DND-41 (cell line): ENCODE measurements around the gene HDAC10.

ENCODE experiments used
- ATAC-seq: fragments of 200-7000 bp; cut with Tn5 transposase; 3 replicates; pipeline ENCODE4 v1.9.1; 2021; ENCODE audit warnings: low read depth; ENCODE audit not compliant: insufficient read depth
- DNase-seq: peaks from one replicate; pipeline ENCODE4 v3.0.0-alpha.2; 2020
- H2AFZ ChIP-seq: 2 replicates; pipeline ENCODE4 v1.6.0; 2012; ENCODE audit warnings: low read depth, low read length
- H3K27ac ChIP-seq: 2 replicates; pipeline ENCODE4 v1.5.1; 2012; ENCODE audit warnings: low read length, inconsistent platforms
- H3K27me3 ChIP-seq: fragments of 200-600 bp; sonication (generic); 2 replicates; pipeline ENCODE4 v1.6.0; 2012; ENCODE audit warnings: low read length, mild to moderate bottlenecking, inconsistent platforms; ENCODE audit not compliant: insufficient read depth, poor library complexity
- H3K36me3 ChIP-seq: 2 replicates; pipeline ENCODE4 v1.5.1; 2012; ENCODE audit warnings: low read length, inconsistent platforms; ENCODE audit not compliant: insufficient read depth
- H3K4me1 ChIP-seq: 2 replicates; pipeline ENCODE4 v1.5.1; 2012; ENCODE audit warnings: mild to moderate bottlenecking, low read length; ENCODE audit not compliant: insufficient read depth
- H3K4me2 ChIP-seq: 2 replicates; pipeline ENCODE4 v1.6.0; 2012; ENCODE audit warnings: mild to moderate bottlenecking, moderate library complexity, low read length, inconsistent platforms; ENCODE audit not compliant: insufficient read depth
- H3K4me3 ChIP-seq, 2 experiments: fragments of 200-600 bp in 1 of 2; shearing (Covaris generic) in 1 of 2; 2 replicates each; pipeline ENCODE4 v1.5.1; 2012 to 2016; ENCODE audit warnings: inconsistent platforms in 2 of 2, low read length in 2 of 2, mild to moderate bottlenecking in 2 of 2, low read depth in 1 of 2, moderate library complexity in 1 of 2
- H3K79me2 ChIP-seq: 2 replicates; pipeline ENCODE4 v1.6.0; 2012; ENCODE audit warnings: low read length, inconsistent platforms; ENCODE audit not compliant: insufficient read depth
- H3K9ac ChIP-seq: 2 replicates; pipeline ENCODE4 v1.6.0; 2012; ENCODE audit warnings: low read depth, mild to moderate bottlenecking, inconsistent platforms, low read length, moderate library complexity
- H3K9me3 ChIP-seq: 2 replicates; pipeline ENCODE4 v1.5.1; 2012; ENCODE audit warnings: low read length, moderate library complexity, mild to moderate bottlenecking, inconsistent platforms; ENCODE audit not compliant: insufficient read depth, severe bottlenecking
- H4K20me1 ChIP-seq: 2 replicates; pipeline ENCODE4 v1.6.0; 2012; ENCODE audit warnings: low read length; ENCODE audit not compliant: insufficient read depth
- CTCF ChIP-seq: IDR thresholded peaks from 2 replicates; pipeline ENCODE4 v1.5.1; 2012; ENCODE audit warnings: borderline replicate concordance, low read length, moderate library complexity, mild to moderate bottlenecking; ENCODE audit not compliant: poor library complexity, severe bottlenecking; ENCODE audit errors: extremely low read depth
- EZH2 ChIP-seq: IDR thresholded peaks from 3 replicates; pipeline ENCODE4 v1.6.1; 2012; ENCODE audit warnings: borderline replicate concordance, low read depth, mild to moderate bottlenecking, moderate library complexity, low read length, inconsistent platforms; ENCODE audit not compliant: severe bottlenecking

HDAC10 gene

GRCh38 chr22:50226063-50226874, 24.8 kb downstream of the HDAC10 start:
- ATAC-seq (no peak), DNase-seq (no peak)
- Histone ChIP-seq H3K27me3 (no peaks in the 10 kb centered on the region), H3K9me3 (no peaks in the 10 kb centered on the region), H3K79me2 (peaks cover 12% of the 10 kb centered on the region; the same call in 1 of the 2 replicates), H3K36me3 (peaks cover 73% of the 10 kb centered on the region), H3K9ac (no peak overlapping the region), H3K4me3 (no peak overlapping the region), H3K4me1 (no peaks in the 10 kb centered on the region), H3K4me2 (no peak overlapping the region), H4K20me1 (peaks cover 36% of the 10 kb centered on the region), H2AFZ (no peak overlapping the region), H3K27ac (no peak overlapping the region)
- TF ChIP-seq CTCF (no peak), EZH2 (no peak)

GRCh38 chr22:50225200-50225969, 25.7 kb downstream of the HDAC10 start:
- no peak overlapping the region for H3K4me2 ChIP-seq
- ATAC-seq: no peak
- no peak for DNase-seq
- no peak overlapping the region for H3K4me3 ChIP-seq
- H3K27ac ChIP-seq: no peak overlapping the region
- no peaks in the 10 kb centered on the region for H3K27me3 ChIP-seq
- H3K36me3 ChIP-seq: peaks cover 82% of the 10 kb centered on the region
- peaks cover 44% of the 10 kb centered on the region for H4K20me1 ChIP-seq
- no peak for TF ChIP-seq CTCF
- TF ChIP-seq EZH2: no peak
- no peaks in the 10 kb centered on the region for H3K4me1 ChIP-seq
- no peak overlapping the region for H3K9ac ChIP-seq
- no peak overlapping the region for H2AFZ ChIP-seq
- peaks cover 9% of the 10 kb centered on the region; the same call in 1 of the 2 replicates for H3K79me2 ChIP-seq
- H3K9me3 ChIP-seq: no peaks in the 10 kb centered on the region

GRCh38 chr22:50224071-50224470, 27.0 kb downstream of the HDAC10 start:
- H3K4me2 ChIP-seq: no peak overlapping the region
- H4K20me1 ChIP-seq: peaks cover 51% of the 10 kb centered on the region
- DNase-seq (no peak), ATAC-seq (no peak)
- H3K27me3 ChIP-seq: no peaks in the 10 kb centered on the region
- TF ChIP-seq CTCF: no peak
- H3K27ac ChIP-seq: no peak overlapping the region
- peaks cover 87% of the 10 kb centered on the region for H3K36me3 ChIP-seq
- H2AFZ ChIP-seq: no peak overlapping the region
- H3K4me1 ChIP-seq: no peaks in the 10 kb centered on the region
- H3K9me3 ChIP-seq: no peaks in the 10 kb centered on the region
- H3K9ac ChIP-seq: no peak overlapping the region
- no peak overlapping the region for H3K4me3 ChIP-seq
- 0 out of 2 replicates have a peak, but pooled peaks cover under 1% of the 10 kb centered on the region for H3K79me2 ChIP-seq
